ENCODE data around the gene SCOC.
"Not testable (repeated sequence)": the region's sequence is repeated elsewhere in the genome, so short reads cannot be mapped to it uniquely, and the experiment has no call there.

SCOC gene

DNA sequence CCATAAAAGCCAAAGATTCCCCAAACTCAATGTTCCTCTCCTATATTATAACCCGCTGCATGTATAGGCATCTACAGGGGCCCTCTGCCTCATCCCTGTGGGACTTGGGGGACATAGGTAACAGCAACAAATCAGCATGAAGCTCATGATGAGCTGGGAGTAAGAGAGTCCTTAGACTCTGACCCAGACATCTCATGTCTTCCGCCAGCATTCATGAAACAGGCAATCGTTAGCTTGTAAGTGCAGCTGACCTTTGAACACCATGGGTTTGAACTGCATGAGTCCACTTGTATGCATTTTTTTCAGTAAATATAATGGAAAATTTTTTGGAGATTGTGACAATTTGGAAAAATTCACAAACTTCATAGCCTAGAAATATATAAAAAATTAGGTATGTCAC lies 10.4 kb upstream of the SCOC start:
- no peak for DNase-seq

DNA sequence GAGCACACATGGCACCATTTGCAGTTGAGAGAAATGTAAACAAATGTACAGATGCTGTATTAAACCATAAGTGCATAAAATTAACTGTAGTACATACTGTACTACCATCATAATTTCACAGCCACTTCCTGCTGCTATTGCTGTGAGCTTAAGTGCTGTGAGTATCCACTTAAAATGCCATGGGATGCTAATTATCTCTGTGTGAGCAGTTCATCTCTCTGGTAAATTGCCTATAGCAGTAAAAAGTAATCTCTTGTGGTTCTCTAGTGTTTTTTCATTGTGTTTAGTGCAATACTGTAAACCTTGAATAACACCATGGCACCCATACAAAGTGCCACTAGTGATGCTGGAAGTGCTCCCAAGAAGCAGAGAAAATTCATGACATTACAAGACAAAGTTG lies 9.9 kb upstream of the SCOC start:
- peak; percentile 55 for DNase-seq

DNA sequence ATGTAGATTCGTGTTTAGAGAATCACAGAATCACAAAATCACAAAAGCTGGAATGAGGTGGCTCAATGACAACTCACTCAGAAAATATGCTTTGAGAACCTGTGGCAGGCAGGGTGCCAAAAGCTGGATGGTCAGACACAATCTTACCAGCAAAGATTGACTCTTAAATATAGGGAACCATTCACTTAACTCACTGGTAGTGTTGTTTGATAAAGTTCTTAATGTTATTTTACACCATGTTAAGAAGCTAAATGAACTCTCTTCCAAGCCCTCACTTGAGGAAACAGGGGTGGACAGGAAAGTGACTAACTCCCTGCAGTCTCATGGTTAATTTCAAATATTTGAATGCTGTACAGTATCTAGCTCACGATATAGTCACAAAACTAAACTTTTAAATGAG lies 5.7 kb upstream of the SCOC start:
- DNase-seq, result no peak

DNA sequence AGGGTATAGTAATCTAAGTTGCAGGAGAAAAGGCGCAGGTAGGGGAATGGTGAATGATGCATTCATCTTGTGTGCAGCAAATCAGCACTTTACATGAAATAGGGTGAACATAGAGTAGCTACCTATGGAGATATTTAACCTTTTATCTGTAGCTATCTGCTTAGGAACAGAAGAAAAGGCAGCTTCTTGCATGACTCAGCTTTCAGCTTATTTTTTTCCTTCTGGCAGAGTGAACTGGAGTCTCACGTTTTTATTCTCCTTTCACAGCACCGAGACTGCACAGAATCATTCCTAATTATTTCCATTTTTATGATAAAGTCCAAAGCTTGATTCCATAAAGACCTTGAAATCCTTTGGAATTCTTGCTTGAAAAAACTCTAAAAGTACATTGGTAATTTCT lies 4.8 kb upstream of the SCOC start:
- DNase-seq, result no peak

DNA sequence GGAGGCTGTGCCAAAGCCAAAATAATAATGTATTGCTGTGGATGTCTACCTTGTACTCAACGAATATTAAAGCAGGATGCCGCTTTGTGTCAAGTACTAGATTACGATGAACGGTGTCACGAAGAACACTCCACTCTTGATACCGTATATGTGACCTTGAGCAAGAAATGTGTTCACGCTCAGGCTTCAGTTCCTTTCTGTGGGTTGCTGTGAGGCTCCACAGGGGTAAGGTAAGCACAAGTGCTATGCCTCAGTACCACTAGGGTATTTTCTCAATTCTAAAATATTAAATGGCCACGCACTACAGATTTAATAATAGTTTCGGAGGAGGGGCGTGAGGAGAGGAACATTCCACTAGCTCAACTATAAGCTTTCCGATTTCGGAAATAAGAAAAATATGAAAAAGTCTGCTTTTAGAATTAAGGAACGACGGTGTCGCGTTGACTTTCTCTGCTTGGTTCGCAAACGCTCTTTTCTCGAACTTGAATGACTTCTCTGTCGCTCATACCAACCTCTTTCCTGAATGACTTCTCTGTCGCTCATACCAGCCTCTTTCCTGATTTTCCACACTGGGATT lies 607 bp upstream of the SCOC start:
- peak; percentile 12 for DNase-seq

DNA sequence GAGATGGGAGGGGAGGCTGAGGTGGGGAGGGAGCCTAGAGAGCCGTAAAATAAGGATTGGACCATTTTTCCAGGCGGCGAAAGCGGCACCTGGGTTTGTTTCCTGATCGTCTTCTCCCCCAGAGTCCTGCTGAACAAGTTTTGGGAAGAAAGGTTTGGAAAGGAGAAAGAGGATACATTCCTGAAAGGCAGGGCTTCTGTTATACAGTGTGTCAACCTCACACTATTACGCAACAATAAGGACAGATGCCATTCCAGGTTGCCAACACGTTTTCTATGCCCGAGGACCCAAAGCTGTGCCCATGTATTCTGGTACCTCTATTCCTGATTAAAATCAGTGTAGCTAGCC lies 658 bp downstream of the SCOC start:
- no peak for DNase-seq

DNA sequence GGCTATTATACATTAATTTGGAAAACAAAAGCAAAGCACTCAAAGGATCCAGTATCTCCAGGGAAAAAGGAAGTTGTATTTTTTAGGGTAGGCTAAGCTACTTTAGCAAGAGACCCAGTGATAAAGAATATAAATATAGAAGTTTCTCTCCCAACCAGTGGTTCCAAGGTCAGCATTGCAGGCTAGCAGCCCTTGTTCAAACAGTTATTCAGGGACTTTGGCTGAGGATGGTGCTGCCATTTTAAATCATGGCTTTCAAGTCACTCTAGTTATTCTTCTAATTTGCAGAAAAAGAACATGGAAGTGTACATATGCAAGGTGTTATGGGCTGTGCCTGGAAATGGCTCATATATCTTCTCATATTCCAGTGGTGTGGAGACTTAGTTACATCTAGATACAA lies 9.3 kb downstream of the SCOC start:
- no peak for DNase-seq

DNA sequence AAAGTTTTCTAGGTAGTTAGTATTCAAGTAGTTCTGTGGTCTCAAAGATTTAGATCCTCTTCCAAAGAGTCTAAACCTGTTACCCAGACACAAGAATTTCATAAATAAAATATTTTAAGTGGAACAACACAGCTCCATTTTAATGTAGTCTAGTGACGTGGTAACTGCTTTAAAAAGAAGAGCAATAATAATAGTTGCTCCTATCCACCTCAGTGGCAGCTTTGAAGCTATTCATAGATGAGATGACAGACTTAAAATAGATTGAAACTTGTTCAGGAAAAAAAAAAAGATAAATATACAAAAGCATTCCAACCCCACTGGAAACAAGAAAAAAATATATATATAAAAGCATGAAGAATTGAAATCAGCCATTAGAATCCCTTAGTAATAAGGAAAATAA lies 14.6 kb downstream of the SCOC start:
- DNase-seq, result no peak

DNA sequence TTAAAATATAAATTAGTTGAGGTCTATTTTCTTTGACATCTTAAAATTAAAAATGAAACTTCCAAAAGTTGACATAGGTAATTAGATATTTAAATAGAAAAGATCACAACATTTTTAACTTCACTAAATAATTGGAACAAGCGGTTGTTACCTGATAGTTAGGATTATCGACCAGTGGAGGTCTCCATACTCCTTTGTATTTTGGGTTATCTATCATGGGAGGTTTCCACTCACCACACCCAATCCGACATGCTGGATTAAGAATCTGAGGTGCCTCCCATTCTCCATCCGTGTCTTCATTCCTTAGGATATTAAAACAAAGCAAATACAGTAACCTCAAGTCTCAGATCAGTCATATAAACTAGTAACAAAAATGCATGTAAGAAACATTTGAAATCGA lies 22.2 kb downstream of the SCOC start:
- DNase-seq, result peak; percentile 7

DNA sequence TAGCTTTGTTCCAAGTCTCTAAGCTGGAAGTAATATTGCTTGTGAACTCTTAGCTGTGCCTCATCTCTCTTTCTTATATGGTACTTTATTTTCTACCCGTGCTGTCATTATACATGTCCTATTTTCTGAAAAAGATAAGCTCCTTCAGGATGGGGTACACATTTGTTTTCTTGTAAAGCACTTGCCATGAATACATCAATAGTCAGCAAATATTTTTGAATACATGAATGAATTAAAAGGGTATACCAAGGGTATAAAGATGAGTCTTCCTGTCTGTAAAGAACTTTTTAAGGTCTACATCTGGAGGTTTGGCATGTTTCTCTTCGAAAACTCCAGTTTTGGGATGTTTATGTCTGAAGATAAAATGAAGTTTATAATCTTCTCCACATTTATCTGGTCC lies 26.7 kb downstream of the SCOC start:
- no peak for DNase-seq

DNA sequence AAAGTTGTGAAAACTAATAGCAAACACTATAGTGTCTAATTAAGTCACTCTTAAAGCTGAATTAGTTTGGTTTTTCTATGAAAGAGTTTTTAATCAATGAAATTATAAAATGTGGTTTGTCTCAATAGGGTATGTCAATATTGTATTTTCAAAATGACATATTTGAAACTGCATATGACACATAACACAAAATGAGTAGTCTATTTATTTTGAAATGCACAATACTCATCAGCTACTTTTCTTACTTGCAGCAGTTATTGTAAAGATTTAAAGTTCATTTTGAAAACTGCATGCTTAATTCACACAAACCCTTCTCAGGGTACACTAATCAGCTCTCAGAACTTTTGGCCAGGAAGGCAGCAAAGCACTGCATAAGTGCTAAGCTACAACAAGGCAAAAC lies 32.8 kb downstream of the SCOC start:
- DNase-seq, result no peak

DNA sequence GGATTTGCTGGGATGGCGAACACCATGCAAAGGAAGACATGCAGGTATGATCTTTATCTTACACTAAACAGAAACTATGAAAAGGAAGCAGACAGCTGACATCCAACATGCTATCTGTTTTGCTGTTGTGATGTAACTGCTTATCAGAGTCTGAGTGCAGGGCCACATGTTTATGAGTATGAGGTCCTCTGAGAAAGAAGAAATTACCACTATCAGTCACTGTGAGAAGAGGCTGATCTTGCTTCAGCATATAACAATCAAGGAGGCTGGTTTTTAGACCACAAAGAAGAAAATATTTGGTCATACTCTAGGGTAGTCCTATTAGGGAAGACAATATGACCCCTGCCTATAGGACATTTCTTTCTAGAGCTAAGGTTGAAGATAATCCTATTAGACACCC lies 35.5 kb downstream of the SCOC start:
- DNase-seq, result no peak

DNA sequence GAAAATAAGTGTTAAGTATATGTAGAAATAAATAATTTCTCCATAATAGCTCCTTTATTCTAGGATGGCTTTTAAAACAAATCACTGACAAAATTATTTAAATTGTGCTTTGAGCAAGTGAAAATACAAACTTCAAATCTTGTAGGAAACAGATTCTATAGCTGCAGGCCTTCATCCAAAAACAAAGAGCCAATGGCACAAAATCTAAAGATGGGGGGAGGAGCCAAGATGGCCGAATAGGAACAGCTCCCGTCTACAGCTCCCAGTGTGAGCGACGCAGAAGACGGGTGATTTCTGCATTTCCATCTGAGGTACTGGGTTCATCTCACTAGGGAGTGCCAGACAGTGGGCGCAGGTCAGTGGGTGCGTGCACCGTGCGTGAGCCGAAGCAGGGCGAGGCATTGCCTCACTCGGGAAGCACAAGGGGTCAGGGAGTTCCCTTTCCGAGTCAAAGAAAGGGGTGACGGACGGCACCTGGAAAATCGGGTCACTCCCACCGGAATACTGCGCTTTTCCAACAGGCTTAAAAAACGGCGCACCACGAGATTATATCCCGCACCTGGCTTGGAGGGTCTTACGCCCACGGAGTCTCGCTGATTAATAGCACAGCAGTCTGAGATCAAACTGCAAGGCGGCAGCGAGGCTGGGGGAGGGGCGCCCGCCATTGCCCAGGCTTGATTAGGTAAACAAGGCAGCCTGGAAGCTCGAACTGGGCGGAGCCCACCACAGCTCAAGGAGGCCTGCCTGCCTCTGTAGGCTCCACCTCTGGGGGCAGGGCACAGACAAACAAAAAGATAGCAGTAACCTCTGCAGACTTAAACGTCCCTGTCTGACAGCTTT lies 39.9 kb downstream of the SCOC start:
- DNase-seq, result not testable (repeated sequence)

DNA sequence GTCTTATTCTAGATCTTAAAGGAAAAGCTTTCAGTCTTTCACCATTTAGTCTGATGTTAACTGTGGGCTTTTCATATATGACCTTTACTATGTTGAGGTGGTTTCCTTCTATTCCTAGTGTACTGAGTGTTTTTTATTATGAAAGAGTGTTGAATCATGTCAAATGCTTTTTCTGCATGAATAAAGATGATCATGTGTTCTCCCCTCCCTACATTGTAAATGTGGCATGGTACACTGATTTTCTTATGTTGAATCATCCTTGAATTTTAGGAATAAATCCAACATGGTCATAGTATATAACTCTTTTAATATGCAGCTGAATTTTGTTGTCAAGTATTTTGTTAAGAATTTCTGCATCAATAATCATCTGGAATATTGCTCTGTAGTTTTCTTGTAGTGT lies 49.7 kb downstream of the SCOC start:
- no peak for DNase-seq

DNA sequence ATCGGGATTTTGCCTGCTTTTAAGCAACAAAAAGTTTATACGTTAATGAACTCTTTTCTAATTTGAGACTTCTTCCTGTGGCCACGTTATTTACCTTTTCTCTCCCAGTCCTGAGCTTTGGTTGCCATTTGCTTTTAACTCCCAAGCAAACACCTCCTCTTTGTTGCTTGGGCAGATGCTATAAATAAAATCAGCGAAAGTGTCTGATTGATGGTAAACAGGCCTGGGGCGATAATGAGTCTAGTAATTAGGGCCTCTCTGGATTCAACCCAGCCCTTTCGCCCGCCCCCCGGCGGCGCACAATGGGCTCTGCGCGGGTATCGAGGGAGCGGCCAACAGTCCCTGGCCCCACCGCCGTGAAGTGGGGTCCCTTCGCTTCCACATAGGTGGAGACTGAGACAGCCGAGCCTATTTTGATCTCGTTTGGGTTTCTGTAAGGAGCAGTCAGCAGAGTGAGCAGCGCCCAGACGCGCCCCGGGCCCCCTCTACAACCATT lies 53.2 kb downstream of the SCOC start:
- peak; percentile 93 for DNase-seq

DNA sequence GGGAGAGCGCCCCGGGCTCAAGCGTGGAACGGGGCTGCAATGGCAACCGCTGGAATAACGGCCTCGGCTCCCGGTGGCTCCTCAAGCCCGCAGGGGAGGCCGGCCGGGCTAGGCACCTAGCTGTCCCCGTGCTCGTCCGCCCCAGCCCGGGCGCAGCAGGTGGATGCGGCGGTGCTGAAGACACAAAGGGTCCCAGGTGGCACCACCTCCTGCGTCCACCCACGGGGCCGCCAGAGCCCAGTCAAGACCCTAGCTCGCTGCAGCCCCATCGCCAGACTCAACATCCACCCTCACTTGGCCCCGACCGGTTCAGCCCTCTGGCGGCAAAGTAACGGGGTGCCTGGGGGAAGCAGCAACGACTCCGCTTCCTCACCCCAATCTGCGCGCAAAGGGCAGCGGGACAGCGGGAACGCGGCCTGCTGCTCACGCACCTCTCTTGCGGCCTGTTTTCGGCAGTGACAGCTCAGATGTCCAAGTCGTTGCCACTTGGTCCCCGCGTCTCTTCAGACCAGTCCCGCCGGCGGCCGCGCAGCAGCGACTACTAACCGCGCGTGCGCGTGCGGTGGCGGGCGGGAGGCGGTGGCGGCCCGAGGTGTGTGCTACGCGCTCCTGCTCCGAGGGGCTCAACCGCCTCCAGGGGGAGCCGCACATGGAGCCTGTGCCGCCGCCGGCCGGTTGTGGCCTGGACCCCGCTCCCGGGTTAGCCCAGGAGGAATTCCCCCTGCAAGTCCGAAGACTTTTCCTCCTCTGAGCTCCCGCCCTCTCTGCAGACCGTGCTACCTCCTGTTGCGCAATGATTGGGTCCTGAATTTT lies 53.9 kb downstream of the SCOC start, which contains the start of gene CLGN:
CLGN (minus strand) TSS at position 543 of the 813 bp plus-strand sequence. CDS start 14,570 bp downstream, outside the sequence.
- DNase-seq, result peak; percentile 83

DNA sequence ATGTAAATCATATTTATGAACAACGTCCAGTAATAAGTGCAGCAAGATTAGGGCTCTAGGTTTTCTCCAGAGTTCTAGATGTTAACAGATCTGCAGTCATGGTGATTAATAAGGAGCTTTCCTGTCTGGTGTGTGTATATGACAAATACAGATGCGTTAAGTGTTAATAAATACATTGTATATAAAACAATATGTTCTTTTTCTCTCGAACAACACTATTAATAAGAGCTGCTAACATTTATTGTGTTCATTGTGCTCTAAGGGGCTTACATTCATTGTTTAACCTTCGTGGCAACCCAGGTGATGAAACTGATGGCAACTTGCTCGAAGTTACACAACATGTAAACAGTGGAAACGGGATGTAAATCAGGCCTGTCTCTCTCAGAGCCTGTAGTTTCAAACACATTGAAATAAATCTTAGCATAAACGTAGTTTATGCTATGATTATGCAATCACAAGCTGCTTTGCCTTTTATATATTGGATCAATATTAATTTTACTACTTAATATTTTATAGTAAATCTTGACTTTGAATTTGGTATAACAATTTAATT lies 54.5 kb downstream of the SCOC start:
- DNase-seq, result no peak
